ENCODE data around the gene FAH.

FAH gene

DNA sequence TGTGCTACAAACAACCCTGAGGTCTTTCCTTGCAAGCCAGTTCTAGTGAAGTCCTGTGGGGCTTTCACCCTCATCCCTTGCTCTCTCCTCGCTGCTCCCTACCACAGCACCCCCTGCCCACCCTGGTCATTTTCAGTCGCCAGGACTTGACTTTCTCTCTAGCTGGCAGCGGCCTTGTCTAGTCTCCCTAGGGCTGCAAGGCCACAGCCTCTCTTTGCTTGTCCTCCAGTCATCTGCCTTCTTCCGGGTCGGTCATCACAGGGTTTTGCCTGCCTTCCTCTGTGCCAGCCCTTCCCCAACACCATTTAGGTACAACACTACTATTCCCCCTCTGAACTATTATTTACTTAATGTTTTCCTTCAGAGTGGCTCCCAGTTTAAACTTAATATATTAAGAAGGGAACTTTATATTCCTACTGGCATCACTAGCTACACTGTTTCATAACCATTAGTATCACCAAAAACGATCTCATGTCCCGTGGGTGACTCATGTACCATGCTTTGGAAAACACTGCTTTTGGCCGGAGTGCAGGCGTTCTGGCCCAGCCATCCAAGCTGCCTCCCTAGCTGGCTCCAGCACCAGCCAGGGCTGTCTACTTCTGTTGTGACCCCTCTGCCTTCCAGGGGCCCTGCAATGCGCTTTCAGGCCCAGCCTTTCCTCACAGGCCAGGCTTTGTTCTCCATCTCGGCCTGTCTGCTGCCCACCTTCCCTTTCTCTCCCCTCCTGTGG, 21.4 kb downstream of the FAH start:
- DNase-seq: no peak

- no peak for DNase-seq
Measured at GRCh38 chr15:80175436-80175835, 22.6 kb downstream of the FAH start.

- no peak for DNase-seq
Measured at GRCh38 chr15:80176443-80176842, 23.6 kb downstream of the FAH start.

GRCh38 chr15:80177156-80177555, 24.4 kb downstream of the FAH start:
- no peak for DNase-seq

- no peak for DNase-seq
Measured at GRCh38 chr15:80179025-80179759, 26.4 kb downstream of the FAH start.

GRCh38 chr15:80179935-80180334, 27.1 kb downstream of the FAH start:
- DNase-seq: no peak

- DNase-seq: no peak
Measured at GRCh38 chr15:80180468-80180867, 27.7 kb downstream of the FAH start.

GRCh38 chr15:80180986-80181385, 28.2 kb downstream of the FAH start:
- DNase-seq: no peak

DNA sequence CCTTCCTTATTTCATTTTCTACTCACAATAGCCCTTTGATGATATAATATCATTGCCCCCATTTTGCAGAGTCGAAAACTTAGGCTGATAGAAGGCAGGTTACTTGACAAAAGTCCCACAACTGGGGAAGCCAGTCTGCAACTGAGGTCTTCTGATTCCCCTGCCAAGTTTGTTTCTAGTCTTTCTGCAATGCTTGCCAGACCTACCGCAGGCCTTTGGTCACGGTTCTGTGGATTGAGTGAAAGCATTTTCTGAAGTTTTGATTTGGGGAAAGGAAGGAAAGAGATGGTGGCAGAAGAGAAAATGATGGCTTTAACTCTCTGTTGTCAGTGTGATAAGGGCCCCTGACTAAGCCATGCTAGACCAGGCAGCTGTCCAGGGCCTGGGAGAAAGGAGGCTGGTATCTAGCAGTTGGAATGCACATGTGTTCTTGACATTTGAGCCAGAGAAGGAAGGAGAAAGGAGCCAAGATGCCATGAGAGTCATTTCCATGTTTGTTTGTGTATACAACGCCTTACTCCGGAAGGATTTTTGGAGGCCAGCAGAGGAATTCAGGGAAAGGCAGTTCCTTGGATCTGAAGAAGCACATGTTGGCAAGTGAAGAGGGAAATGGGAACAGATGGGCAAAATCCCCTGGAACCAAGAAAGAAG, 29.9 kb downstream of the FAH start:
- DNase-seq: no peak

- DNase-seq: no peak
Measured at GRCh38 chr15:80183306-80183705, 30.5 kb downstream of the FAH start.

GRCh38 chr15:80183886-80184285, 31.1 kb downstream of the FAH start:
- no peak for DNase-seq

GRCh38 chr15:80184554-80184953, 31.8 kb downstream of the FAH start:
- DNase-seq: no peak

- DNase-seq: no peak
Measured at GRCh38 chr15:80185152-80185551, 32.4 kb downstream of the FAH start.

DNA sequence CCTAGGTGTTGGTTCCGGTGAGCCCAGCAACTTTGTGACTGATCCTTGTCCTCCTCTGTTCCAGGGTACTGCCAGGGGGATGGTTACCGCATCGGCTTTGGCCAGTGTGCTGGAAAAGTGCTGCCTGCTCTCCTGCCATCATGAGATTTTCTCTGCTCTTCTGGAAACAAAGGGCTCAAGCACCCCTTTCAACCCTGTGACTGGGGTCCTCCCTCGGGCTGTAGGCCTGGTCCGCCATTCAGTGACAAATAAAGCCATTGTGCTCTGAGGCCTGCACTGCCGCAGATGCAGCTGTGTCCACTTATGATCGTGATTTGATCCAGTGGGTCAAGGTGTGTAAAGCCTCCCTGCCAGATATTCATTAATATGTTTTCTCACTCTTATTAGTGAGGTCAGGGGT, 33.3 kb downstream of the FAH start:
- no peak for DNase-seq

DNA sequence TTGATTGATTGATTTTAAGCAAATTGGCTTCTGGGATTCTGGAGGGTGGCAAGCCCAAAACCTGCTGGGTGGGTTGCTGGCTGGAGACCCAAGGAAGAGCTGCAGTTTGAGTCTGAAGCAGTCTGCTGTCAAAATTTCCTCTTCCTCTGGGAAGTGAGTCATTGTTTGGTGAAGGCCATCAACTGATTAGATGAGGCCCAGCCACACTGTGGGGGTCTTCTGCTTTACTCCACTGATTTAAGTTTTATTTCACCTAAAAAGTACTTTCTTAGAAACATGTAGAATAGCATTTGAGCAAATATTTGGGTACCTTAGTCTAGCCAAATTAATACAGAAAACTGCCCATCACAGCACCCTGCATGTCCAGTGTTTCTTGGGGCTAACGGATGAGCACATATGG, 33.8 kb downstream of the FAH start:
- no peak for DNase-seq

- no peak for DNase-seq
Measured at GRCh38 chr15:80188251-80188650, 35.5 kb downstream of the FAH start.

- no peak for DNase-seq
Measured at GRCh38 chr15:80191198-80191597, 38.4 kb downstream of the FAH start.

DNA sequence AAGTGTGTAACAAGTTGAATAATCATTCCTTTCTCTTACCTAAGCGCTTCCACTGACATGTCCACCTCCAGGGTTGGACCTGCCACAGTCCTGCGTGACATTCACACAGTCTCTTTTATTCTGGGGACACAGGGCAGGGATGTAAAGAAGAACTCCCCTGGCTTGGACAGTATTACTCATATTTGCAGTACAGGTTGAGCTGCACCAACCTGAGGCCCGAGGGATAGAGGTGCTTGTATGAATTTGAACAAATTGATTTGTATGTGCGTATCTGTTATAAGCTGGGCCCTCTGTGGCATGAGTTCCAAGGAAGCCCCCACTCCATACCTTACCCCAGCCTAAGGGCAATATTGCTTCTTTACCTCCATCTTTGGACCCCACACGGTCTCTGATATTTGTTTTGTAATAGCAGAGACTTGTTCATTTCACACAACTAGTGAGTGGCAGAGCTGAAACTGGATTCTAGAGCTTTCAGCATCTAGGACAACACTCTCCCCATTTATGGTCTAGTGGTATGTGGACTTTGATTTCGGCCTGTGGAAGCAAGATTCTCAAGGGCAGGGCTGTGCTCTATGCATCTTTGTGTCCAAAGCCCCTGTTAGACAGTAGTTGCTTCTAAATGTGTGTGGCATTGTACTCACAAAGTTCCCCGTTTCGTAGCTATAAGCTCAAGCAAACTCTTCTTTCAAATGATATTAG, 39.2 kb downstream of the FAH start:
- no peak for DNase-seq

DNA sequence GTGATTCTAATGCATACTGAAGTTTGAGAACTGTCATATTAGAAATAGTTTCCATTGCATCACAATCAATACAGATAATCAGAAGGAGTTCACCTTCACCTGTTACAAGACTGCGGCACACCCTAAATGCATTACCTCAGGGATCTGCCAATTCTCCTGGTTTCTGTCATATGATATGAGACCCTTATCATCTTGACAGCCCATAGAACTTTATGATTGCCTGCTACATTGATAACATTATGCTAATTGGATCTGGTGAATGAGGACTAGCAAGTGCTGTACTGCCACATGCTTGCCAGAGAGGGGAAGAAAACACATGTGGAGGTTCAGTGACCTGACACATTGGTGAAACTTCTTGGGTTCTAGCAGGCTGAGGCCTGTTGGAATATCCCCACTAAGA, 41.4 kb downstream of the FAH start:
- no peak for DNase-seq

- DNase-seq: no peak
Measured at GRCh38 chr15:80194914-80195313, 42.1 kb downstream of the FAH start.

DNA sequence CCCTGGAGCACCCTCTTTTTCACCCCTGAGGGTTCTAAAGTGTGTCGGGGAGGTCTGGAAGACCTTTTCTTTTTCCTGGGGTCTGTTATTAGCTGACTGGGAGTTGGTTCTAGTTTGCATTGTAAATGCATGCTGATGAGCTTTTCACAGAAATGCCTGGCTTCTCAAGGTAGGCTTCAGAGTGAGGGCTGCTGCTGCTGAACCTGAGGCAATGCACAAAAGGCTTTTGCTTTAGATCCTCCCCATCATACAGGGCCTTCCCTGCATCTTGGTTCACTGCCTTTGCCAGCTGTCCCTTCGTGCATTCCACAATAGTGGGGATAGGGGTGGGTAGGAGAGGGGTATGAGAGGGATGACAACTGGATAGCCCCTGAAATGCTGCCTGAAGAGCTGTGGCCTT, 46.6 kb downstream of the FAH start:
- no peak for DNase-seq

- DNase-seq: no peak
Measured at GRCh38 chr15:80199869-80200268, 47.1 kb downstream of the FAH start.

- no peak for DNase-seq
Measured at GRCh38 chr15:80201256-80202015, 48.6 kb downstream of the FAH start.
